ENCODE measurements around the gene OGFOD1. TPM values are rescaled to one million over a fixed set of nuclear protein-coding genes. Genes with fewer than 3 reads are reported as not detected.

The OGFOD1 gene
- total and polyA plus RNA-seq, 9 of the 15 experiments (the other 6 are each of a cell fraction or from before 2014, with no cell fraction given): 60.4 to 134 (median 85.8) TPM

GRCh38 chr16:56423584-56424403 is 27.6 kb upstream of the OGFOD1 start (continued):
- TF ChIP-seq TCF7 (IDR thresholded peaks at IDR 0.05; ENCODE audit: borderline replicate concordance) (peak; percentile 71; the same call in 1 of the 2 replicates), SAFB (IDR thresholded peaks at IDR 0.05; ENCODE audit: borderline replicate concordance, low read depth, low read length) (no peak), LEF1 (IDR thresholded peaks at IDR 0.05) (peak; percentile 70), MIER1 (IDR thresholded peaks at IDR 0.05; ENCODE audit: low read depth) (no peak), SMARCA4 (IDR thresholded peaks at IDR 0.05) (peak; percentile 59)

GRCh38 chr16:56424404-56424764 is 27.0 kb upstream of the OGFOD1 start:
- Histone ChIP-seq H3K9me3 (replicated peaks; ENCODE audit: control insufficient read depth, insufficient read depth, low read depth, low read length) (no peaks in the 10 kb centered on the region), H3K4me2 (ENCODE audit: insufficient read depth, low read length) (peak overlapping the region; percentile 79), H3K27me3 (ENCODE audit: control insufficient read depth in 2 of 2, insufficient read depth in 2 of 2, low read length in 2 of 2) (no peaks in the 10 kb centered on the region), H3K9me1 (ENCODE audit: control insufficient read depth, insufficient read depth, low read length) (no peaks in the 10 kb centered on the region), H3K36me3 (ENCODE audit: control insufficient read depth, insufficient read depth, low read length) (peaks cover 10% of the 10 kb centered on the region; the same call in 2 of the 3 replicates), H3K9ac (ENCODE audit: insufficient read depth in 1 of 2, low read depth in 2 of 2, low read length in 2 of 2) (peak overlapping the region; percentile 70 to 94), H2AFZ (ENCODE audit: low read depth, low read length) (peak overlapping the region; percentile 23; the same call in 1 of the 2 replicates), H3K4me3 (peak overlapping the region; percentile 90), H3K4me1 (replicated peaks in 1 of 2; ENCODE audit: control insufficient read depth in 2 of 2, insufficient read depth in 2 of 2, low read length in 2 of 2) (peaks cover 23 to 44% of the 10 kb centered on the region in 2 experiments), H4K20me1 (replicated peaks; ENCODE audit: control insufficient read depth, insufficient read depth, low read length) (peaks cover 12% of the 10 kb centered on the region; the same call in 1 of the 2 replicates), H3K79me2 (ENCODE audit: control insufficient read depth, insufficient read depth, low read length) (peaks cover 57% of the 10 kb centered on the region), H3K27ac (ENCODE audit: extremely low read depth, low read depth, low read length) (peak overlapping the region; percentile 85)
- POLR2A ChIA-PET: interaction anchor here (0.7 to 2.1 kb wide), 3 partner anchors 10 to 134 kb away, joined by 3 to 6 read pairs (median 5); partner anchors contain the start of genes NUDT21 and OGFOD1
- DNase-seq (ENCODE audit: extremely low read depth in 1 of 4, low spot score in 3 of 4) (no peak), ATAC-seq (no peak), FAIRE-seq (peak; percentile 6)
- BruUV-seq (replicated peaks): no TSS peak
- TF ChIP-seq, protein P1, sequence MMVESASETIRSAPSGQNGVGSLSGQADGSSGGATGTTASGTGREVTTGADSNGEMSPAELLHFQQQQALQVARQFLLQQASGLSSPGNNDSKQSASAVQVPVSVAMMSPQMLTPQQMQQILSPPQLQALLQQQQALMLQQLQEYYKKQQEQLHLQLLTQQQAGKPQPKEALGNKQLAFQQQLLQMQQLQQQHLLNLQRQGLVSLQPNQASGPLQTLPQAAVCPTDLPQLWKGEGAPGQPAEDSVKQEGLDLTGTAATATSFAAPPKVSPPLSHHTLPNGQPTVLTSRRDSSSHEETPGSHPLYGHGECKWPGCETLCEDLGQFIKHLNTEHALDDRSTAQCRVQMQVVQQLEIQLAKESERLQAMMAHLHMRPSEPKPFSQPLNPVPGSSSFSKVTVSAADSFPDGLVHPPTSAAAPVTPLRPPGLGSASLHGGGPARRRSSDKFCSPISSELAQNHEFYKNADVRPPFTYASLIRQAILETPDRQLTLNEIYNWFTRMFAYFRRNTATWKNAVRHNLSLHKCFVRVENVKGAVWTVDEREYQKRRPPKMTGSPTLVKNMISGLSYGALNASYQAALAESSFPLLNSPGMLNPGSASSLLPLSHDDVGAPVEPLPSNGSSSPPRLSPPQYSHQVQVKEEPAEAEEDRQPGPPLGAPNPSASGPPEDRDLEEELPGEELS (CRISPR knock-in tag; IDR thresholded peaks at IDR 0.05; ENCODE audit: borderline replicate concordance): no peak
- TF ChIP-seq NKRF (IDR thresholded peaks at IDR 0.05; ENCODE audit: borderline replicate concordance) (0 out of 2 replicates have a peak, but pooled peaks have one; percentile 3), ZNF75A (CRISPR knock-in tag; IDR thresholded peaks at IDR 0.05) (0 out of 2 replicates have a peak, but pooled peaks have one; percentile 55)
- TF ChIP-seq, protein P2, sequence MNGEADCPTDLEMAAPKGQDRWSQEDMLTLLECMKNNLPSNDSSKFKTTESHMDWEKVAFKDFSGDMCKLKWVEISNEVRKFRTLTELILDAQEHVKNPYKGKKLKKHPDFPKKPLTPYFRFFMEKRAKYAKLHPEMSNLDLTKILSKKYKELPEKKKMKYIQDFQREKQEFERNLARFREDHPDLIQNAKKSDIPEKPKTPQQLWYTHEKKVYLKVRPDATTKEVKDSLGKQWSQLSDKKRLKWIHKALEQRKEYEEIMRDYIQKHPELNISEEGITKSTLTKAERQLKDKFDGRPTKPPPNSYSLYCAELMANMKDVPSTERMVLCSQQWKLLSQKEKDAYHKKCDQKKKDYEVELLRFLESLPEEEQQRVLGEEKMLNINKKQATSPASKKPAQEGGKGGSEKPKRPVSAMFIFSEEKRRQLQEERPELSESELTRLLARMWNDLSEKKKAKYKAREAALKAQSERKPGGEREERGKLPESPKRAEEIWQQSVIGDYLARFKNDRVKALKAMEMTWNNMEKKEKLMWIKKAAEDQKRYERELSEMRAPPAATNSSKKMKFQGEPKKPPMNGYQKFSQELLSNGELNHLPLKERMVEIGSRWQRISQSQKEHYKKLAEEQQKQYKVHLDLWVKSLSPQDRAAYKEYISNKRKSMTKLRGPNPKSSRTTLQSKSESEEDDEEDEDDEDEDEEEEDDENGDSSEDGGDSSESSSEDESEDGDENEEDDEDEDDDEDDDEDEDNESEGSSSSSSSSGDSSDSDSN (IDR thresholded peaks at IDR 0.05; ENCODE audit: borderline replicate concordance in 1 of 2, low read depth in 2 of 2, low read length in 2 of 2): no peak
- CTCF ChIA-PET (ENCODE audit: low intra/inter-chr PET ratio): no interaction called here
- under 1% methylated on average over 9 of the region's 16 CpGs for WGBS (ENCODE audit: insufficient coverage, low coverage, missing lambda C conversion rate)
- in situ Hi-C loops (cut with MboI): no loop called here
- intact Hi-C loops (cut with micrococcal nuclease): loop anchor here (2.0 kb wide), 1 partner anchor 68 kb away; no protein-coding TSS in a partner anchor
